ENCODE results near the gene B9D1.

B9D1 gene

DNA sequence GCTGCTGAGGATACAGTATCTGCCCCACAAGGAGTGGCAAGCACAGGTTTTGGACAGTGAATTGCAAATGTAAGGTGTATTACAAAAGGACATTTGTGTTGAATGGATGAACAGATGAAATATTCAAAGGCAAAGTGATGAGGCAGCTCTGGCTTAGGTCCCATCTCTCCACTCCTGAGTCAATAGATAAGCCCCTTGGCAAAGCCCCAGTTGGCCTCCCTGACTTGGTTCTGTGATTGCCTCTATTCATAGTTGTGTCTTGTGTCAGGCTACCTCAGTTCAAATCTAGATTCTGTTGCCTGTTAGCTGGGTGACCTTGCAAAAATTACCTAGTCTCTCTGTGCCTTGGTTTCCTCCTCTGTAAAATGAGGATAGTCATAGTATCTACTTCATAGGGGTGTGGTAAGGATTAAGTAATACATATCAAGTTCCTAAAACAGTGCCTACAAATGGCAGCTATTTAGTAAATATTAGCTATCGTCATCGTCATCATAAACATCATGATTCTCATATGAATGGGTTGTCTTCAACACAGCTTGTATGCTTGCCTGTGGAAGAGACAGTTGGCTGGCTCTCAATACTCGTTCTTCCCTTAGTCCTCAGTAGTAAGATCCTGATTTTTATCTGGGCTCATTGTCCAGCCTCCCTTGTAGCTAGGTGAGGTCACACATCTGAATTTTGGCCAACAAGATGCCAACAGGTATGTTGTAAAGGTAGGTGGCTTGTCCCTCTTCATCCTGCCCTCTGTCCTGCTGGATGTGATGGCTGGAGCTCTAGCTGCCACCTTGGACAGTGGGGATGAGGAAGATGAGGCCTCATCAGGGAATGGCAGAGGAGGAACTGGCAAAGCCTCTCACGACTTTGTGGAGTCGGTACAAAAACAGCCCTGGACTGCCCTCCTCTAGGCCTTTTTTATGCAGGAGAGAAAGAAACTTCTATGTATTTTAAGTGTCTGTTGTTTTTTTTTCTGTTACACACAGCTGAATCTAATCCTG lies 26.6 kb upstream of the B9D1 start:
- DNase-seq: no peak

DNA sequence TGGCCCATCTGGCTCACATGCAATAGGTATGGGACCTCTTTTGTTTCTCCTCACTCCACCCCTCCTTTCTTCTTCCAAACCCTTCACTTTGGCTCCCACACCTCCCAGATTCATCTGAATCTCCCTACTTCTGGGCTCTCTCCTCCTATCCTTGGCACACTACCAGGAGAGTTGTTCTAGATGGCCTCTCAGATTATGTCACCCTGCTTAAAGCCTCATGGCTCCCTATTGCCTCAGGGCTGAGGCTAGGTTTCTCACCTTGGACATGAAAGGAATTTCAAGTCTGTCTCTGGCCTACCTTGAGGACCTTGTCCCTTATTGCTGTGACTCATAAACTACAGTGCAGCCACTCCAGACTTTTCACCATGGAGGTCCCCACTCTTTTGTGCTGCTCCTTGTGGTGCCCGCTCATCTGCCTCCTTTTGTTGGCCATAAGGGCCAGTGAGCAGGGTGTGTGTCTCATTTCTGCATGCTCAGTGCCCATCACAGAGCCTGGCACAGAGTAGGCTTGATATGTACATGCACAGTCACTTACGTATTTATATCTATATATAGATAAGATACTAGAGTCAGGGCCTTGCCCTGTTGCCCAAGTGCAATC lies 25.5 kb upstream of the B9D1 start:
- DNase-seq: no peak

DNA sequence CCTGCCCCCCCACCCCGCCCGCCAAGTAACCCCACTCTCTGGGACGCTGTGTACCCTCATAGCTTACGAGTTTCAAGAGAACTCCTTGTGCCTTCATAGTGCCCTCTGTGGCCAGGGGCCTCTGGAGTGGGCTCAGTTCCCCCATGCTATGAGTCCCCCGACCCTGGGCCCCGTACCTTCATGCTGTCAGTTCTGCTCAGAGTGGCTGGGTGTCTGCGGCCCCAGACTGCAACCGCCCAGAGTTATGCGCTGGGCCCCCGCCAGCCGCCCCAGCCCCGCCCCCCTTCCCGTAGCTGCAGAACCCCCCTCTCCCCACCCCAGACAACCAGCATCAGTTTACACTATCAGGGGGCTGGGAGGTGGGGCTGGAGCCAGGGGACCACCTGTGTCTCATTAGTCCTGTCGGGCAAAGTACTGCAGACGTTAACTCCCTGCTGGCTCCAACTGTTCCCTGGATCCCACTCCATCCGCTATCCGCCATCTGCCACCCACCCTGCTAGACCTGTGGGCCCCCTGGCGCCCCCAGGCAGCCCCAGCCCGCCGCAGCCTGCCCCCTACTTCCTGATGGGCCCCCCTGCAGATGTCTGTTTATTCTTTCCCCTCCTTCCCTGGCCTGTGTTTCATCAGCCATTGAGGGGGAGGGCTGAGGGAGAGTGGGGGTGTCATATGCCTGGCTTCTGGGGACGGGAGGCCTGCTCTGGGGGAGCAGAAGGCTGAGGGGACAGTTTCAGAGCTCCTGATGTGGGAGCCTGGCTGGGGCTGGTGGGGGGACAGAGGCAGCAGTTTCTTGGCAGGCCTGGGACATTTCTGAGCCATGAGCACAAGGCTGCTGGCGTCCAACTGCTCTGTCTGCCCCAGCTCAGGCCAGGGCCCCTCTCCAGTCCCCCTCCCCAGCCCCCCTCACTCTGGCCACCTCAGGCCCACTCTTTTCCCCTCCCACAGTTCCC lies 24.7 kb upstream of the B9D1 start, which contains the start of gene MFAP4:
TSS of gene MFAP4 (minus strand) at position 217 of the 947 bp plus-strand sequence. CDS start at position 182, 35 bp downstream.
- no peak for DNase-seq

DNA sequence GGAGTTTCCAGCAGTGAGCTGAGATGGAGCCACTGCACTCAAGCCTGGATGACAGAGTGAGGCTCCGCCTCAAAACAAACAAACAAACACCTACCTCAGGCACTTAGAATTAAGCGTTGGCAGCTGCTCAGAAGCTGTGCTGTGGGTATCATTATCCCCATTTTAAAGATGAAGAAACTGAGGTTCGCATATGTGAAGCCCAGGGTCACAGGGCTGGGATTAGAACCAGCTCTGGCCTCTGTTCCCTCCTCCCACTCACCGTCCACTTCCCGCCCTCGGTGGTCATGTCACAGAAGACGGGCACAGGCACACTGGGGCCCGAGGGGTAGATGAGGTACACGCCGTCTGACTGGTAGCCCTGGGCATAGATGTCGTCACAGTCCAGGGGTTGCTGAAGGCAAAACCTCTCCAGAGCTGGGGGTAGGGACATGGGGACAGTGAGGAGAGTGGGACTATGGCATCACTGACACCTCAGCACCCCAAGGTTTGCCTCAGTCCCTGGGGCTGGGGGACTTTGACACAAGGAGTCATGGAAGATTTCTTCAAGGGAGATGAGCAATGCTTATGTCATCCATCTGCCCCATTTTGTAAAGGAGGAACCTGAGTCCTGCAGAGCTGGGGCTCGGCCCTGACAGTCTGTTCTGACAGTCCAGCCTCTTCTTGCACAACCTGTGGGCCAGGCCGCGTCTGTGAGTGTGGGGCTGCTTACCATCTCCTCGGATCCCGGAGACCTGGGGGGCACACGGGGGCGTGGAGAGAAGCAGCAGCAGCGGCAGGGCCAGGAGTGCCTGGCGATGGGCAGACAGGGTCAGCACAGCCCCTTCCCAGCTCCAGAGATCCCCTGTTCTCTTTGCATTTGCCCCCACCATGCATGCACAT lies 23.8 kb upstream of the B9D1 start:
- DNase-seq: no peak

DNA sequence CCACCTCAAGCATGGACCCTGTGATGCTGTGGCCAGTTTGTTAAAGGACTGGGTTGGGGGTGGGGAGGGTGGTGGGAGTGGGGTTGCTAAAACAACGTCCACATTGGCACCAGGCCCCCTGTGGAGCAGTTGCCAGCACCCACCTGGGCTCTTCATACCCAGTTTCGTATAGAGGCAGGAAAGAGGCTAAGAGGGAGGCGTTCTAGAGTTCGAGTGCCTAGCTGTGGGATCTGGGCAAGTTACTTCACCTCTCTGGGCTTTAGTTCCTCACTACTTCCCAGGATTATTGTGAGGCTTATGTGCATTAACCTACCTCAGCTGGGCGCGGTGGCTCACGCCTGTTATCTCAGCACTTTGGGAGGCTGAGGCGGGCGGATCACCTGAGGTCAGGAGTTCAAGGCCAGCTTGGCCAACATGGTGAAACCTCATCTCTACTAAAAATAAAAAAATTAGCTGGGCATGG lies 23.0 kb upstream of the B9D1 start:
- no peak for DNase-seq

DNA sequence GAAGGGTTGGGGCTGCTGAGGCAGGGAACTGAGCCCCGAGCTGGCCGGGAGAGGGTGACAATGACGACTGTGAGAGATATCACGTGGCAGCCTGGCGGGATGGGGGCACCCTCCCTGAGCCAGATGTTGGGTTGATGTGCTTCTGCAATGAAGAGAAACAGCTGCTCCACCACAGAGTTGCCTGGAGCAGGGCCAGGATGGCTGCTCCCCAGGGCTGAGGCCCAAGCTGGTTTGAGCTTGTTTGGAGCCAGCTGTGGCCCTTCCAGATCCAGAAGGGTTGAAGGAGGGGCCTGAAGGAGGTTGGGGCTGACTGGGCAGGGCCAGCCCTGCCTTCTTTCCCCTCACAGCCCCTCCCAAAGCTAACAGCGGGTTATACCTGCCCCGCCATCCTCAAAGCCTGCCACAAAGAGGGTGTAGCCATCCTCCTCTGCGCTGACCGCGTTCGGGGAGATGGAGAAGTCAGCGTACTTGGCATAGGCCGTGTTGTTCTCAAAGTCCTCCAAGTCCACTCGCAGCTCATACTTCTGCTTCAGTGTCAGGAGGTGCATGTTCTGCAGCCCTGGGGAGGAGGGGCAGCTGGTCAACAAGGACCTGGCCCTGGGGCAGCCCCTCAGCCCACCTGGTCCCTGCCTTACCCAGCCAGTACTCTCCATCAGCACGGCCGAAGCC lies 22.3 kb upstream of the B9D1 start:
- no peak for DNase-seq

DNA sequence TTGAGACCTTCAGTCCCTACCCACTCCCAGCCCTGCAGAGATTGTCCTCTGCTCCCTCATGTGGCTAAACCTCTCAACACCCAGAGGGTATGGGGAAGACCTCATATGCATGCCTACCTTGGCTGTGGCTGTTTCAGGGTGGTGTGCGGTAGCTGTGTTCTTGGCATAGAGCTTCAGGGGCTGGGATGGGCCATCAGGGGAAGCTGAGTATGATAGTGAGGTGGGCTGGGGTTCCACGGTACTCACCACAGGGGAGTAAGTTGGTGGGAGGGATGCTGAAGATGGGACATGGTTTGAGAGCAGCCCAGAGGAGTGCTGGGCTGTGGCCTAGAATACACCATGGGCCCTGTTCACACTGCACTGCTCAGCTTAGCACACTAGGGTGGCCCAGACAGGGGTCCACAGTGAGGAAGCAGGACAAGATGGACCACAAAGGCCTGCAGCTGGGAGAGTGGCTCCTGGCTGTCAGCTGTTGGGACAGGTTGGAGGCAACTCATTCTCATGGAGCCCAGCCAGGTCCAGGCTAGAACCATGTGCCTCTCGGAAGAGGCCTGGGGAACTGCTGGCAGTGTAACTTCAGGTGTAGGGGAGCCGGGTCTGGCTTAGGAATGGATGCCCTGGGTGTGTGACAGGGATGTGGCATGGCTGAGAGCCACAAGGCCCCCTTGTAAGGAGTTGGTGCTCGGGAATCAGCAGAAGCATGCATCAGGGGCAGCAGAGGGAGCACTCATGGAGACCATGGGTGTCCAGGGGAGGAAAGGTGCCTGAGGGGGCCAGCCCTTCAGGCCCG lies 21.4 kb upstream of the B9D1 start:
- DNase-seq: no peak

DNA sequence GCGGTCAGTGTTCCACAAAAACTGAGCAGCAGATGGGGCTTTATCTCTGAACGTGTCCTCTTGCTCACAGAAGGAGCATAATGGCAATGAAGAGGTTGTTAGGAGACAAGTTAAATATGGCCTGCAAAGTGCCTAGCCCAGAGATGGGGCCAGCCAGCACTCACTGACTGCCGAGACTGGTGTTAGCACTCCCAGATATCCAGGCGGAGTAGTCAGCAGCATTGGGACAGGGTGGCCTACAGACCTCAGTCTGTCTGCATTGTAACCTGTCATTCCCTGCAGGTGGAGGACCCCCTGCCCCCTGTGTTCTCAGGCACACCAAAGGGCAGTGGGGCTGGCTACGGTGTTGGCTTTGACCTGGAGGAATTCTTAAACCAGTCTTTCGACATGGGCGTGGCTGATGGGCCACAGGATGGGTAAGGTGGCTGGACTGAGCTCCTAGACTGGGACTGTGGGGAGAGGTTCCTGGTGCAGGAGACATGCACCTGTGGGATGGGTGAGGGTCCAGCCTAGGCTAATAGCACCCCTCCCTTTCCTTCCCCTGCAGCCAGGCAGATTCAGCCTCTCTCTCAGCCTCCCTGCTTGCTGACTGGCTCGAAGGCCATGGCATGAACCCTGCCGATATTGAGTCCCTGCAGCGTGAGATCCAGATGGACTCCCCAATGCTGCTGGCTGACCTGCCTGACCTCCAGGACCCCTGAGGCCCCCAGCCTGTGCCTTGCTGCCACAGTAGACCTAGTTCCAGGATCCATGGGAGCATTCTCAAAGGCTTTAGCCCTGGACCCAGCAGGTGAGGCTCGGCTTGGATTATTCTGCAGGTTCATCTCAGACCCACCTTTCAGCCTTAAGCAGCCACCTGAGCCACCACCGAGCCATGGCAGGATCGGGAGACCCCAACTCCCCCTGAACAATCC lies 20.3 kb upstream of the B9D1 start:
- DNase-seq: no peak

DNA sequence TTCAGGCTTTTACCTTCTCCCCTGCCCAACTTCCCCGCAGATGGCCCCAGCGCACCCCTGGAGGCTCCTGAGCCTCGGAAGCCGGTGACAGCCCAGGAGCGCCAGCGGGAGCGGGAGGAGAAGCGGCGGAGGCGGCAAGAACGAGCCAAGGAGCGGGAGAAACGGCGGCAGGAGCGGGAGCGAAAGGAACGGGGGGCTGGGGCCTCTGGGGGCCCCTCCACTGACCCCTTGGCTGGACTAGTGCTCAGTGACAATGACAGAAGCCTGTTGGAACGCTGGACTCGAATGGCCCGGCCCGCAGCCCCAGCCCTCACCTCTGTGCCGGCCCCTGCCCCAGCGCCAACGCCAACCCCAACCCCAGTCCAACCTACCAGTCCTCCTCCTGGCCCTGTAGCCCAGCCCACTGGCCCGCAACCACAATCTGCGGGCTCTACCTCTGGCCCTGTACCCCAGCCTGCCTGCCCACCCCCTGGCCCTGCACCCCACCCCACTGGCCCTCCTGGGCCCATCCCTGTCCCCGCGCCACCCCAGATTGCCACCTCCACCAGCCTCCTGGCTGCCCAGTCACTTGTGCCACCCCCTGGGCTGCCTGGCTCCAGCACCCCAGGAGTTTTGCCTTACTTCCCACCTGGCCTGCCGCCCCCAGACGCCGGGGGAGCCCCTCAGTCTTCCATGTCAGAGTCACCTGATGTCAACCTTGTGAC lies 19.4 kb upstream of the B9D1 start:
- DNase-seq: no peak

DNA sequence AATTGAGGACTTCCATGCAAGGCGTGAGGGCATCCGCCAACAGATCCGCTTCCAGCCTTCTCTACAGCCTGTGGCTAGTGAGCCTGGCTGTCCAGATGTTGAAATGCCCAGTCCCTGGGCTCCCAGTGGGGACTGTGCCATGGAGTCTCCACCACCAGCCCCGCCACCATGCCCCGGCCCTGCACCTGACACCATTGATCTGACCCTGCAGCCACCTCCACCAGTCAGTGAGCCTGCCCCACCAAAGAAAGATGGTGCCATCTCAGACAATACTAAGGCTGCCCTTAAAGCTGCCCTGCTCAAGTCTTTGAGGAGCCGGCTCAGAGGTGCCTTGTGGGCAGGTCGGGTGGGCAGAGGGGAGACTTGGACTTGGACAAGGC lies 18.8 kb upstream of the B9D1 start:
- no peak for DNase-seq

DNA sequence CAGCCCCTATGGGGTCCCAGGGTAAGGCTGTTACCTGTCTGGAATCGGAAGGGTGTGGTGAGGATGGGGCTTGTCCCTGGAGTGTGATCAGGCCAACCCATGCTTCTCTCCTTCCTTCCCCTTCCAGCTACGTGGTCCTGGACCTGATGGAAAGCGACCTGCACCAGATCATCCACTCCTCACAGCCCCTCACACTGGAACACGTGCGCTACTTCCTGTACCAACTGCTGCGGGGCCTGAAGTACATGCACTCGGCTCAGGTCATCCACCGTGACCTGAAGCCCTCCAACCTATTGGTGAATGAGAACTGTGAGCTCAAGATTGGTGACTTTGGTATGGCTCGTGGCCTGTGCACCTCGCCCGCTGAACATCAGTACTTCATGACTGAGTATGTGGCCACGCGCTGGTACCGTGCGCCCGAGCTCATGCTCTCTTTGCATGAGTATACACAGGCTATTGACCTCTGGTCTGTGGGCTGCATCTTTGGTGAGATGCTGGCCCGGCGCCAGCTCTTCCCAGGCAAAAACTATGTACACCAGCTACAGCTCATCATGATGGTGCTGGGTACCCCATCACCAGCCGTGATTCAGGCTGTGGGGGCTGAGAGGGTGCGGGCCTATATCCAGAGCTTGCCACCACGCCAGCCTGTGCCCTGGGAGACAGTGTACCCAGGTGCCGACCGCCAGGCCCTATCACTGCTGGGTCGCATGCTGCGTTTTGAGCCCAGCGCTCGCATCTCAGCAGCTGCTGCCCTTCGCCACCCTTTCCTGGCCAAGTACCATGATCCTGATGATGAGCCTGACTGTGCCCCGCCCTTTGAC lies 18.2 kb upstream of the B9D1 start:
- DNase-seq: no peak

DNA sequence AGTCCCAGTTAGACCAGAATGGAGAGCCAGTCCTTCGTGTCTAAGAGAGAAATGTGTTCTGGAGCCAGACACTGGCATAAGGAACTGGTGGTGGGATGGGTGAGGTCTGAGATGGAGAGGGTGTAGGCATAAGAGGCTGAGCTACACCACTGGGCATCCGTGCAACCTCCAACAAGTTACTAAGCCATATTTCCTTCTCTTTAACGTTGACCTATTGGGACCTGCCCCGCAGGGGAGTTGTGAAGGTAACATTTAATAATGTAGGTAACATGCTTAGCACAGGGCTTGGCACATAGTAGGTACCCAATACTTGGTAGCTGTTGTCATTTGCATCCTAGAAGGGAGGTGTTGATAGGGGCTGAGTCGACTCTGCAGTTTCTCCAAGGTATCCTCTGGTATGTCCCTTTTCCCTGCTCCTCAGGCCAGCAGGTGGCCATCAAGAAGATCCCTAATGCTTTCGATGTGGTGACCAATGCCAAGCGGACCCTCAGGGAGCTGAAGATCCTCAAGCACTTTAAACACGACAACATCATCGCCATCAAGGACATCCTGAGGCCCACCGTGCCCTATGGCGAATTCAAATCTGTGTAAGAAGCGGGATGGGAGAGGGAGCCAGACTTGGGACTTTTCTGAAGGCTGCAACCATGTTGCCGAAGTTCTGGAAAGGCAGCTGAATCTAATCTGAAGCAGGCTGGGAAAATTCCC lies 17.0 kb upstream of the B9D1 start:
- no peak for DNase-seq

DNA sequence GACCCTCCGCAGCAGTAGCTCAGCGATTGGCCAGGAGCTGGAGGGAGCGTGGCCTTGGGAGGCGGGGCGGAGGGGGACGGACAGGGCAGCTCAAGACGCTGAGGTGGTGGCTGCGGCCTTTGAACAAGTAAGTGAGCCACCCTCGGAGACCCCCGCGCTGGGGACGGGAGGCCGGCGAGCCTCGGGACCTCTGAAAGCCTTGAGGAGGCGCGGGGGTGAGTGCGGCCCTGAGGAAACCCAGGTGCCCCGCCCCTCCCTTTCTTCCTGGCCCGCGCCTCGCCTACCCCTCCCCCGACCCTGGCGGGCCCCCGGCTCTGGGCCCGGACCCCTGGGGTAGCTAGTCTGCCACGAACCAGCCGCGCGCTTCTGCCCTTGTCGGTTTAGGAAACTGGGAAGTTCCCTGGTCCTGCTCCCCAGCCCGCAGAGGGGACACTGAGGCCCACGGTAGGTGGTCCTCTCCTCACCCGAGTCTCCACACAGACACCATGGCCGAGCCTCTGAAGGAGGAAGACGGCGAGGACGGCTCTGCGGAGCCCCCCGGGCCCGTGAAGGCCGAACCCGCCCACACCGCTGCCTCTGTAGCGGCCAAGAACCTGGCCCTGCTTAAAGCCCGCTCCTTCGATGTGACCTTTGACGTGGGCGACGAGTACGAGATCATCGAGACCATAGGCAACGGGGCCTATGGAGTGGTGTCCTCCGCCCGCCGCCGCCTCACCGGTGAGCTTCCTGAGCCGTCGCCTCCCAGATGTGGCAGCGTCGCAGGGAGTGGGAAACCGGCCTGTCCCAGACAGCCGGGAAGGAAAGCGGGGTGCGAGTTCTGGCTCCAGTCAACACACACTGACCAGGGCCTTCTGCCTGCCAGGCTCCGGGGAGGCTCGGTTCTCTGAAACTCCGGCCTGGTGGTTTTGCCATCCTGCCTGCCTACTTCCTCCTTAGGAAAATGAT lies 16.2 kb upstream of the B9D1 start, which contains the start of gene MAPK7:
TSS of gene MAPK7 (plus strand) at position 83 of the 945 bp plus-strand sequence. CDS start at position 486, 403 bp downstream.
- DNase-seq: no peak

DNA sequence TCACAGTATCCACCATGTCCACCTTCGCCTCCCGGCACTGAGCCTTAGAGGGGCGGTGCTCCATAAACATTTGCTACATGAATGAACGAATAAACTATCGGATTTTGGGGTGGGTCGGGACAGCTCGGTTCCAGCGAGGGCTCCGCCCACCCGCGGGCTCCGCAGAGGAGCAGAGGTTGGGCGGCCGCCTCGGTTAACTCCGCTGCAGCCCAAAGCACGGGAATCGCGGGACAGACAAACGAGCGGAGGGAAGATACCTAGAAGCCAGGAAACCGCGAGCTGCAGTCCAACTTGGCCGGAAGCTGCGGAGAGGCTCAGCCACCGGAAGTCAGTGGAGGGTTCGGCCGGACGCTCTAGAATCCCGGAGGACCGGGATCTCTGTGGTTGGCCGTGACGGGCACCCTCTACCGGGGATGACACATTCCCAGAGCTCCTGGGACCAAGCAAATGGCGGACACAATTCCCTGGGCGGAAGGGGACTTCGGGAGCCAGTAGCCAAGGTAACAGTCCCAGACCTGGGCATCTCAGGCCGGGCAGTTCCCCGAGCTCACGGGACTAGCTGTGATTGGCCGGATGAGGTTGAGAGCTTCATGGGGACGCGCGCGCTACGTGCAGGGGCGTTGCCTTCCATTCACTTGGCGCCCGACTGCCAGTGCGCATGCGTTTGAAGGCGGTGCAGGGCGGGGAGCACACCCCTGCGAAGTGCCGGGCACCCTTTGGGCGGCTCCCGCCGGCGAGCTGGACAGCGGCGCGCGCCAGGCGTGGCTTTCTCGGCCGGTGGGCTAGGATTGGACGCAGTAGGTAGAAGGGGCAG lies 15.3 kb upstream of the B9D1 start:
- DNase-seq: peak; percentile 86

DNA sequence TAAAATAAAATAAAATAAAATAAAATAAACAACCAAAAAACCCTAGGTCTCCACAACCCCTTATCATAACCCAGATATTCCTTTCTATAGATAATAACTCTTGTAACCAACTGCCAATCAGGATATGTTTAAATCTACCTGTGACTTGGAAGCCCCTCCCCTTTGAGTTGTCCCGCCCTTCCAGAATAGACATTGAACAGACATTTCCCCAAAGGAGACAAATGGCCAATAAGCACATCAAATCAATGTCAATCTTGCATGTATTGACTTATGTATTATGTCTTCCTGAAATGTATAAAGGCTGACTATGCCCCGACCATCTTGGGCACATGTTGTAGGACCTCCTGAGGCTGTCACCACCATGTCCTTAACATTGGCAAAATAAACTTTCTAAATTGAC lies 14.3 kb upstream of the B9D1 start:
- DNase-seq: no peak

Measured in KG1 (cell line).